Caco-2 (cell line): Measurements from ENCODE around the gene SLC25A10. TPM values are rescaled to one million over a fixed set of nuclear protein-coding genes. Genes with fewer than 3 reads are reported as not detected.

Experiments
- BruUV-seq: library from RNA; stranded (reverse); fragments of 400-500 nt; replicated peaks from 2 replicates; lab custom pipeline; 2021; lab: Mats Ljungman, UMichigan
- CTCF ChIA-PET: fragments of 300-600 bp; sonication (Branson Sonifier 250); formaldehyde crosslinking; loops from one replicate; lab custom pipeline; 2022; ENCODE audit warnings: antibody characterized with exemption; lab: Charles Lee
- POLR2A ChIA-PET: fragments of 300-600 bp; sonication (Branson Sonifier 250); formaldehyde crosslinking; loops from one replicate; lab custom pipeline; 2022; ENCODE audit warnings: antibody characterized with exemption; lab: Charles Lee
- DNase-seq, 2 experiments: peaks; one replicate each; pipeline versions ENCODE4 v3.0.0 to v3.0.0-alpha.2; 2020 to 2022
- H3K27me3 ChIP-seq: replicated peaks from 2 replicates; pipeline ENCODE4 v1.6.0; 2011; ENCODE audit warnings: low read length; ENCODE audit not compliant: control insufficient read depth, insufficient read depth
- H3K36me3 ChIP-seq: 2 replicates; pipeline ENCODE4 v1.5.1; 2011; ENCODE audit warnings: low read length; ENCODE audit not compliant: control insufficient read depth, insufficient read depth
- H3K4me1 ChIP-seq: fragments of 250-450 bp; sonication (Bioruptor Pico); 2 replicates; pipeline ENCODE4 v1.5.1; 2020; ENCODE audit warnings: mild to moderate bottlenecking
- H3K4me3 ChIP-seq: 2 replicates; pipeline ENCODE4 v1.5.1; 2011; ENCODE audit warnings: low read depth, mild to moderate bottlenecking, control low read depth, low read length
- H3K9me3 ChIP-seq: fragments of 250-450 bp; sonication (Bioruptor Pico); 2 replicates; pipeline ENCODE4 v1.5.1; 2020; ENCODE audit warnings: mild to moderate bottlenecking, moderate library complexity
- H3K27ac Mint-ChIP-seq: one replicate; pipeline ENCODE4 v1.8.0; 2022; ENCODE audit warnings: mixed read lengths; ENCODE audit not compliant: unreplicated experiment
- H3K27me3 Mint-ChIP-seq: one replicate; pipeline ENCODE4 v1.8.0; 2022; ENCODE audit warnings: mixed read lengths; ENCODE audit not compliant: insufficient read depth, unreplicated experiment
- H3K36me3 Mint-ChIP-seq: one replicate; pipeline ENCODE4 v1.8.0; 2022; ENCODE audit warnings: mild to moderate bottlenecking, mixed read lengths; ENCODE audit not compliant: insufficient read depth, unreplicated experiment
- H3K4me1 Mint-ChIP-seq: one replicate; pipeline ENCODE4 v1.8.0; 2022; ENCODE audit warnings: low read depth, mixed read lengths; ENCODE audit not compliant: unreplicated experiment
- H3K4me3 Mint-ChIP-seq: one replicate; pipeline ENCODE4 v1.8.0; 2022; ENCODE audit warnings: mild to moderate bottlenecking, moderate library complexity, mixed read lengths; ENCODE audit not compliant: unreplicated experiment
- H3K9me3 Mint-ChIP-seq: one replicate; pipeline ENCODE4 v1.8.0; 2022; ENCODE audit warnings: mixed read lengths; ENCODE audit not compliant: unreplicated experiment
- CTCF ChIP-seq, 2 experiments: fragments of 200-600 bp in 1 of 2; IDR thresholded peaks; 1 replicate in 1 of 2; 2 replicates in 1 of 2; pipeline versions ENCODE4 v1.5.1 to v1.8.0; 2011 to 2022; ENCODE audit warnings: antibody characterized with exemption in 1 of 2, control low read depth in 1 of 2, inconsistent platforms in 1 of 2, low read depth in 1 of 2, low read length in 1 of 2, mild to moderate bottlenecking in 1 of 2, moderate library complexity in 1 of 2; ENCODE audit not compliant: insufficient read depth in 1 of 2, severe bottlenecking in 1 of 2, unreplicated experiment in 1 of 2
- intact Hi-C: fragments of 100-400 bp; cut with micrococcal nuclease; formaldehyde crosslinking; loops from one replicate; pipeline ENCODE4 v1.10.0; 2022; ENCODE audit not compliant: unreplicated experiment
- total RNA-seq: library from RNA; stranded (reverse); gene quantifications from 2 replicates; pipeline ENCODE4 v1.2.3, GENCODE V29; 2022

SLC25A10 gene
- total RNA-seq, 1 experiment from 2014 or later: 49.5 TPM

GRCh38 chr17:81705518-81706231, 6.4 kb upstream of the SLC25A10 start:
- no peaks in the 10 kb centered on the region for H3K27me3 Mint-ChIP-seq
- H3K4me3 Mint-ChIP-seq: no peak overlapping the region
- Histone ChIP-seq H3K27me3 (no peaks in the 10 kb centered on the region), H3K36me3 (peaks cover 8% of the 10 kb centered on the region), H3K9me3 (no peaks in the 10 kb centered on the region), H3K4me1 (peaks cover 32% of the 10 kb centered on the region), H3K4me3 (no peak overlapping the region)
- no TSS peak for BruUV-seq
- TF ChIP-seq CTCF (IDR thresholded peaks at IDR 0.05; ENCODE audit: insufficient read depth in 1 of 2, low read depth in 1 of 2, low read length in 1 of 2, severe bottlenecking in 1 of 2, unreplicated experiment in 1 of 2): no peak
- peaks cover 25% of the 10 kb centered on the region for H3K4me1 Mint-ChIP-seq
- DNase-seq: no peak
- peaks cover 94% of the 10 kb centered on the region for H3K36me3 Mint-ChIP-seq
- ChIA-PET POLR2A (no interaction called here), CTCF (no interaction called here)
- intact Hi-C loops: no loop called here
- no peak overlapping the region for H3K27ac Mint-ChIP-seq
- H3K9me3 Mint-ChIP-seq: no peaks in the 10 kb centered on the region

- Histone ChIP-seq H3K4me1 (peaks cover 37% of the 10 kb centered on the region), H3K9me3 (no peaks in the 10 kb centered on the region), H3K27me3 (no peaks in the 10 kb centered on the region), H3K4me3 (no peak overlapping the region), H3K36me3 (peaks cover 7% of the 10 kb centered on the region)
- Mint-ChIP-seq H3K9me3 (no peaks in the 10 kb centered on the region), H3K4me1 (peaks cover 24% of the 10 kb centered on the region), H3K4me3 (no peak overlapping the region), H3K27ac (no peak overlapping the region), H3K36me3 (peaks cover 94% of the 10 kb centered on the region), H3K27me3 (no peaks in the 10 kb centered on the region)
- no TSS peak for BruUV-seq
- ChIA-PET POLR2A (no interaction called here), CTCF (no interaction called here)
- no peak for DNase-seq
- intact Hi-C loops: no loop called here
- no peak for TF ChIP-seq CTCF (IDR thresholded peaks at IDR 0.05; ENCODE audit: insufficient read depth in 1 of 2, low read depth in 1 of 2, low read length in 1 of 2, severe bottlenecking in 1 of 2, unreplicated experiment in 1 of 2)
These were observed 5.9 kb upstream of the SLC25A10 start for GRCh38 chr17:81706232-81706611.

- Histone ChIP-seq H3K27me3 (no peaks in the 10 kb centered on the region), H3K36me3 (peaks cover 7% of the 10 kb centered on the region), H3K4me1 (peaks cover 30% of the 10 kb centered on the region), H3K9me3 (no peaks in the 10 kb centered on the region), H3K4me3 (no peak overlapping the region)
- no peak overlapping the region for H3K4me3 Mint-ChIP-seq
- TSS peak; percentile 19 for BruUV-seq
- CTCF ChIA-PET: no interaction called here
- peaks cover 17% of the 10 kb centered on the region for H3K4me1 Mint-ChIP-seq
- POLR2A ChIA-PET: interaction anchor here (1.0 kb wide), 1 partner anchor 24 kb away, joined by 5 read pairs; the partner anchor contains the start of gene ARL16
- no peak overlapping the region for H3K27ac Mint-ChIP-seq
- DNase-seq: no peak
- intact Hi-C loops: no loop called here
- H3K9me3 Mint-ChIP-seq: no peaks in the 10 kb centered on the region
- peak in 1 of 2 experiments; percentile 23 for TF ChIP-seq CTCF (IDR thresholded peaks at IDR 0.05; ENCODE audit: insufficient read depth in 1 of 2, low read depth in 1 of 2, low read length in 1 of 2, severe bottlenecking in 1 of 2, unreplicated experiment in 1 of 2)
- no peaks in the 10 kb centered on the region for H3K27me3 Mint-ChIP-seq
- peaks cover 94% of the 10 kb centered on the region for H3K36me3 Mint-ChIP-seq
These were observed 5.1 kb upstream of the SLC25A10 start for GRCh38 chr17:81706757-81707624.
